ENCODE data around the gene FAM3B. TPM values are rescaled to one million over a fixed set of nuclear protein-coding genes. Genes with fewer than 3 reads are reported as not detected.

FAM3B gene
- total and polyA plus RNA-seq, 8 donors: 7.9 to 31.9 (median 13.0) TPM

DNA sequence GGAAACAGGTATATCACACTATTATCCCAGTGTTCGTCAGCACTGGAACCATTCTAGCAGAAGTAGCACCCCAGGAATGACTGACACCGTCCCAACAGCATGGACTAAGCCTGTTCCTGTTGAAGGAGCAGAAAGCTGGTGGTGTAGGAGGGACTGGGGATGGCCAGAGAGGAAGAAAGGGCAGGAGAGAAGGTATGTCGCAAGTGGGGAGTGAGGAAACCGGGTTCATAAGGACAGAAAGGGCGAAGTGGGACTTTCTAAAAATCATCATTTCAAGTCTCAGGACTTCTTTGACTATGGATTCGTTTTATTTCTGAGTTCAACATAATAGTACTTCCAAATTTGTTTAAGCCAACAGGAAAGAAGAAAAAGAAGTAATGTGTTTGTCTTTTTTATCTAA, 89.7 kb downstream of the FAM3B start:
- no peaks in the 10 kb centered on the region for H3K27me3 ChIP-seq
- no peak for TF ChIP-seq CTCF (IDR thresholded peaks at IDR 0.05)
- H3K27ac ChIP-seq: no peak overlapping the region
- peaks cover 0 to 11% of the 10 kb centered on the region in 2 donors for H3K4me1 ChIP-seq
- peaks cover 0 to 90% of the 10 kb centered on the region in 2 donors for H3K36me3 ChIP-seq
- no peaks in the 10 kb centered on the region for H3K9me3 ChIP-seq
- DNase-seq (peak in 1 of 4 donors; percentile 53), ATAC-seq (peak; percentile 57)
- intact Hi-C loops (cut with DNase I): no loop called here
- no peak overlapping the region for H3K4me3 ChIP-seq

Other genes with a start within 250 kb of the FAM3B start
- gene BACE2, start 148.6 kb upstream of the FAM3B start, total RNA-seq: 10 to 100 TPM; 41.5 to 44.6 TPM
- gene BACE2, start 148.6 kb upstream of the FAM3B start, polyA plus RNA-seq (ENCODE audit: insufficient read length in 6 of 6): 10 to 100 TPM; 29.2 to 40.4 (median 34.5) TPM
- 10 to 100 TPM; 11.9 to 31.9 TPM for gene MX2, start 45.2 kb downstream of the FAM3B start, total RNA-seq
- gene MX2, start 45.2 kb downstream of the FAM3B start, polyA plus RNA-seq (ENCODE audit: insufficient read length in 6 of 6): 1 to 10 TPM; 1.1 to 2.7 (median 1.8) TPM
- gene MX1, start 109.4 kb downstream of the FAM3B start, total RNA-seq: 10 to 100 TPM; 59.8 to 66.3 TPM
- 10 to 100 TPM in 2 of 6 donors, 1 to 10 TPM in 4; 6.0 to 11.3 (median 7.9) TPM for gene MX1, start 109.4 kb downstream of the FAM3B start, polyA plus RNA-seq (ENCODE audit: insufficient read length in 6 of 6)
- 100 to 1,000 TPM in 1 of 2 donors, 10 to 100 TPM in 1; 56.8 to 137 TPM for gene TMPRSS2, start 191.4 kb downstream of the FAM3B start, total RNA-seq
- 10 to 100 TPM; 38.2 to 58.1 (median 51.2) TPM for gene TMPRSS2, start 191.4 kb downstream of the FAM3B start, polyA plus RNA-seq (ENCODE audit: insufficient read length in 6 of 6)

Measured in left lung (tissue), 10 donors.